ENCODE results near the gene MUC20. TPM values are rescaled to one million over a fixed set of nuclear protein-coding genes. Genes with fewer than 3 reads are reported as not detected.

The MUC20 gene
- total RNA-seq, 1 experiment from 2014 or later, result not detected

GRCh38 chr3:195699388-195699771 lies 21.4 kb upstream of the MUC20 start:
- Mint-ChIP-seq H3K4me1 (peaks cover 28 to 31% of the 10 kb centered on the region in 2 experiments), H3K4me3 (no peak overlapping the region), H3K27me3 (ENCODE audit: low read depth) (peaks cover 18% of the 10 kb centered on the region), H3K27ac (no peak overlapping the region), H3K9me3 (no peaks in the 10 kb centered on the region; a peak in 1 of 5 replicates), H3K36me3 (ENCODE audit: insufficient read depth in 1 of 3, low read depth in 3 of 3) (peaks cover 0 to 13% (median 2%) of the 10 kb centered on the region in 3 experiments; a peak in 5 of 7 replicates)
- WGBS (ENCODE audit: extremely low coverage, insufficient read length, low lambda C conversion rate), result no CpG with 5 or more reads among the region's 2 CpGs
- Histone ChIP-seq H2BK20ac (ENCODE audit: low read depth, low read length, poor library complexity, severe bottlenecking) (no peak overlapping the region), H2BK12ac (ENCODE audit: insufficient read length, low read depth, low read length) (no peak overlapping the region), H3K23ac (ENCODE audit: insufficient read length, low read depth, low read length) (no peak overlapping the region), H3K79me1 (ENCODE audit: insufficient read depth, low read depth, low read length, poor library complexity, severe bottlenecking) (no peaks in the 10 kb centered on the region), H3K27ac (ENCODE audit: insufficient read length, low read depth, low read length) (no peak overlapping the region), H3K4ac (ENCODE audit: low read depth, low read length) (no peak overlapping the region), H4K5ac (ENCODE audit: insufficient read length, low read depth, low read length) (no peak overlapping the region), H4K91ac (ENCODE audit: insufficient read length, low read depth, low read length) (no peak overlapping the region), H3K9ac (ENCODE audit: extremely low read depth, insufficient read length, low read length) (no peak overlapping the region), H3K4me2 (ENCODE audit: insufficient read depth, insufficient read length, low read length) (no peak overlapping the region), H3K18ac (ENCODE audit: insufficient read length, low read depth, low read length) (no peak overlapping the region), H3K79me2 (ENCODE audit: insufficient read depth, low read length) (no peaks in the 10 kb centered on the region), H3T11ph (ENCODE audit: low read length) (no peak overlapping the region), H3K14ac (ENCODE audit: insufficient read depth, low read length) (no peak overlapping the region), H2BK5ac (ENCODE audit: insufficient read length, low read length) (no peak overlapping the region), H2BK120ac (ENCODE audit: low read depth, low read length, poor library complexity, severe bottlenecking) (no peak overlapping the region), H3K27me3 (ENCODE audit: insufficient read depth, low read length) (no peaks in the 10 kb centered on the region), H2AK5ac (ENCODE audit: insufficient read length, low read length) (no peak overlapping the region), H2BK15ac (ENCODE audit: low read depth, low read length) (no peak overlapping the region), H3K9me3 (ENCODE audit: control insufficient read depth, low read depth, low read length) (no peaks in the 10 kb centered on the region), H2AFZ (ENCODE audit: low read length) (no peak overlapping the region), H4K20me1 (ENCODE audit: control insufficient read depth, insufficient read depth, insufficient read length) (no peaks in the 10 kb centered on the region), H3K23me2 (ENCODE audit: insufficient read length, low read depth, low read length, poor library complexity, severe bottlenecking) (no peaks in the 10 kb centered on the region), H4K8ac (replicated peaks; ENCODE audit: insufficient read length, low read depth, low read length) (no peak overlapping the region), H3K56ac (ENCODE audit: insufficient read length, low read depth, low read length) (no peak overlapping the region), H3K4me1 (ENCODE audit: insufficient read depth, low read length) (peaks cover 8% of the 10 kb centered on the region; the same call in 1 of the 2 replicates)
- no peak for DNase-seq
- TF ChIP-seq, protein P1, sequence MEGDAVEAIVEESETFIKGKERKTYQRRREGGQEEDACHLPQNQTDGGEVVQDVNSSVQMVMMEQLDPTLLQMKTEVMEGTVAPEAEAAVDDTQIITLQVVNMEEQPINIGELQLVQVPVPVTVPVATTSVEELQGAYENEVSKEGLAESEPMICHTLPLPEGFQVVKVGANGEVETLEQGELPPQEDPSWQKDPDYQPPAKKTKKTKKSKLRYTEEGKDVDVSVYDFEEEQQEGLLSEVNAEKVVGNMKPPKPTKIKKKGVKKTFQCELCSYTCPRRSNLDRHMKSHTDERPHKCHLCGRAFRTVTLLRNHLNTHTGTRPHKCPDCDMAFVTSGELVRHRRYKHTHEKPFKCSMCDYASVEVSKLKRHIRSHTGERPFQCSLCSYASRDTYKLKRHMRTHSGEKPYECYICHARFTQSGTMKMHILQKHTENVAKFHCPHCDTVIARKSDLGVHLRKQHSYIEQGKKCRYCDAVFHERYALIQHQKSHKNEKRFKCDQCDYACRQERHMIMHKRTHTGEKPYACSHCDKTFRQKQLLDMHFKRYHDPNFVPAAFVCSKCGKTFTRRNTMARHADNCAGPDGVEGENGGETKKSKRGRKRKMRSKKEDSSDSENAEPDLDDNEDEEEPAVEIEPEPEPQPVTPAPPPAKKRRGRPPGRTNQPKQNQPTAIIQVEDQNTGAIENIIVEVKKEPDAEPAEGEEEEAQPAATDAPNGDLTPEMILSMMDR (conservative IDR thresholded peaks at IDR 0.05), result no peak

All from H9 (cell line).